CD4-positive, alpha-beta T cell treated with Interleukin-17A for 4 hours (primary cell): Measurements from ENCODE around the gene KAT6B.

Experiments used
- DNase-seq: peaks from one replicate; pipeline ENCODE4 v3.0.0-alpha.2; 2020; ENCODE audit warnings: mixed read lengths

The KAT6B gene

GRCh38 chr10:74991435-74991834, 165.0 kb downstream of the KAT6B start:
- no peak for DNase-seq

- DNase-seq: no peak
These were observed 165.7 kb downstream of the KAT6B start for GRCh38 chr10:74992068-74992467.

GRCh38 chr10:74993649-74994048, 167.2 kb downstream of the KAT6B start:
- DNase-seq: no peak

- DNase-seq: no peak
These were observed 168.5 kb downstream of the KAT6B start for GRCh38 chr10:74994854-74995253.

GRCh38 chr10:74995806-74996205, 169.4 kb downstream of the KAT6B start:
- no peak for DNase-seq

- DNase-seq: no peak
These were observed 170.8 kb downstream of the KAT6B start for GRCh38 chr10:74997163-74997562.

GRCh38 chr10:75000748-75001321, 174.4 kb downstream of the KAT6B start:
- DNase-seq: no peak

GRCh38 chr10:75001715-75002350, 175.4 kb downstream of the KAT6B start:
- DNase-seq: no peak

GRCh38 chr10:75002351-75002725, 175.9 kb downstream of the KAT6B start:
- DNase-seq: no peak

- no peak for DNase-seq
These were observed 176.7 kb downstream of the KAT6B start for GRCh38 chr10:75002967-75003594.

GRCh38 chr10:75003891-75004290, 177.5 kb downstream of the KAT6B start:
- no peak for DNase-seq

GRCh38 chr10:75007646-75008045, 181.2 kb downstream of the KAT6B start:
- no peak for DNase-seq

GRCh38 chr10:75008952-75009351, 182.6 kb downstream of the KAT6B start:
- DNase-seq: no peak

GRCh38 chr10:75009426-75009825, 183.0 kb downstream of the KAT6B start:
- no peak for DNase-seq

- no peak for DNase-seq
These were observed 184.0 kb downstream of the KAT6B start for GRCh38 chr10:75010373-75010772.

- no peak for DNase-seq
These were observed 184.8 kb downstream of the KAT6B start for GRCh38 chr10:75011221-75011620.

- DNase-seq: no peak
These were observed 186.1 kb downstream of the KAT6B start for GRCh38 chr10:75012471-75012870.

GRCh38 chr10:75013007-75013406, 186.6 kb downstream of the KAT6B start:
- DNase-seq: no peak

GRCh38 chr10:75013522-75013921, 187.1 kb downstream of the KAT6B start:
- no peak for DNase-seq

- DNase-seq: peak; percentile 50
These were observed 188.3 kb downstream of the KAT6B start for GRCh38 chr10:75014516-75015230.

GRCh38 chr10:75015442-75015841, 189.0 kb downstream of the KAT6B start:
- no peak for DNase-seq

GRCh38 chr10:75016325-75016724, 189.9 kb downstream of the KAT6B start:
- DNase-seq: no peak

GRCh38 chr10:75018251-75018650, 191.9 kb downstream of the KAT6B start:
- no peak for DNase-seq
